GM19099 (cell line): ENCODE measurements around the gene NECAB3.

Source experiments
- POLR2A ChIP-seq: IDR thresholded peaks from 3 replicates; pipeline ENCODE4 v1.6.1; 2011; ENCODE audit warnings: low read depth; ENCODE audit not compliant: insufficient read length; ENCODE audit errors: extremely low read depth

The NECAB3 gene

DNA sequence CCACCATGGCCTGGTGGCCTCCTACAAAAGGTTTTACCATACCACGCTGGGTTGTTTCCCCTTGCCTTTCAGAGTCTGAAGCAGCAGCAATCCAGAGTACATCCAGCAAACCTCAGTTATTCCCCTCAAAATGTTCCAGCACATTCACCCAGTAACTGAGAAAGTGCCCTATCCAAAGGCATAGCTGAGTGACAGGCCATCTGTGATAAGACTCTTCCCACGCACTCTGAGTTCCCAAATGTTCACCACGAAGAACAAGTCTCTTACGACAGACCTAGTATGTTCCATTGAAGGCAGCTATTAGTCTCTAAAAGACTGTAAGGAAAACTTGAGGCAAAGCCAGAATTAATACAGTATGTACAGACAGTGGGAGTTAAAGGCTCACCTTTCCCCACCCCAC, 43.7 kb downstream of the NECAB3 start:
- TF ChIP-seq POLR2A, result no peak

- no peak for TF ChIP-seq POLR2A
Observed at GRCh38 chr20:33629979-33630378, 44.2 kb downstream of the NECAB3 start.

GRCh38 chr20:33629533-33629932, 44.7 kb downstream of the NECAB3 start:
- TF ChIP-seq POLR2A, result no peak

DNA sequence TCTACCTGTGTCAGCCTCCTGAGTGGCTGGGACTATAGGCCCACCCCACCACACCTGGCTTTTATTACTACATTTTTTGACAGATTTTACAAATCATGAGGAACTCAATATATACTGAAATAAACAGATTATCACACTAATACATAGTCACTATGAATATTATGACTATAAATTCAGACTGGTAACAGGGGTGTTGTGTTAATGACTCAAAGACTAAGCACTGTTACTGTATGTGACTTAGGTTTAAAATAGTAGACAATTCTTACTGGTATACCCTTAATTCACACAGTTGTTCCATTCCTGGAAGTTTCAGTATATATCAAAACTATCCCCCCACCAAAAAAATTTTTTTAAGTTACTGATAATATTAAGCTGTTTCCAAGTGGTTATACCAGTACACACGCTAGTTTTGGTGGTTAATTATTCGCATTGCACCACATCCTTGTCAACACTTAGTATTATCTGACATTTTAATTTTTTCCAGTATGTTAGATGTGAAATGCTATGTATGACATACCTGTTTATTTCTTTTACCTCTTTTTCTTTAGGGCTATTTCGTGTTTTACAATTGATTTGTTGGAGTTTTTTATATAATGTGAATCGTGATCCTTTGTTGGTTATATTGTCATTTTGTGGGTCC, 46.5 kb downstream of the NECAB3 start:
- TF ChIP-seq POLR2A, result no peak

GRCh38 chr20:33626190-33626589, 48.0 kb downstream of the NECAB3 start:
- TF ChIP-seq POLR2A, result no peak

GRCh38 chr20:33624399-33624798, 49.8 kb downstream of the NECAB3 start:
- no peak for TF ChIP-seq POLR2A

GRCh38 chr20:33622705-33623365, 51.4 kb downstream of the NECAB3 start:
- TF ChIP-seq POLR2A, result no peak

- TF ChIP-seq POLR2A, result no peak
Observed at GRCh38 chr20:33621717-33622400, 52.4 kb downstream of the NECAB3 start.

DNA sequence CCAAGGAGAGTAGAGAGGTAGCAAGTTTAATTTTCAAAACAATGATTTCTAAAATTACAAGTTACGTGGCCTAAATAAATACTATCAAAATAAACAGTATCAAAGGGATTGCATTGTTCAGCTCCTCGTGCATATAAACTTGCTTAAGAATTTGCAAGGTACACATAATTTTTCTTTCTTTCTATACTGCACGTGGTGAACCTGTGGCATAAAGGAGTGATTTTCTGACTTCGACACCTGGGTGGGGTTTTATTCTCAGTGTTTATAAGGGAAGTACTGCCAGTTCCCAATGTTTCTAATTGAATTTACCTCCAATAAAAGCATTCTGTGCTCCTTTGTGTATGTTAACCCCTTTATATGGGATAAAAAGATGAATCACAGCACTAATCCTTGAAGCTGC, 62.2 kb downstream of the NECAB3 start:
- TF ChIP-seq POLR2A, result no peak

DNA sequence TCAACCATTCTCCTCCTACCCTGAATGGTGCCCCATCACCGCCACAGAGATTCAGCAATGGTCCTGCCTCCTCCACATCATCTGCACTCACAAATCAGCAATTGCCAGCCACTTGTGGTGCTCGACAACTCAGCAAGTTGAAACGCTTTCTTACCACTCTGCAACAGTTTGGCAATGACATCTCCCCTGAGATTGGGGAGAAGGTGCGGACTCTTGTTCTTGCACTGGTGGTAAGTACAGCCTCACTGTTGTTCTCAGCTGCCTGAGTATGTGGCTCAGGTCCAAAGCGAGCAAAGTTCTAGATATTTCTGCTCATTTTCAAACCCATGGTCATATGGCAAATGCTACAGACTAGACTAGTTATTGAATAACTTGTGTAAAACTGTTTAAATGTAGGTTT, 63.1 kb downstream of the NECAB3 start:
- no peak for TF ChIP-seq POLR2A

DNA sequence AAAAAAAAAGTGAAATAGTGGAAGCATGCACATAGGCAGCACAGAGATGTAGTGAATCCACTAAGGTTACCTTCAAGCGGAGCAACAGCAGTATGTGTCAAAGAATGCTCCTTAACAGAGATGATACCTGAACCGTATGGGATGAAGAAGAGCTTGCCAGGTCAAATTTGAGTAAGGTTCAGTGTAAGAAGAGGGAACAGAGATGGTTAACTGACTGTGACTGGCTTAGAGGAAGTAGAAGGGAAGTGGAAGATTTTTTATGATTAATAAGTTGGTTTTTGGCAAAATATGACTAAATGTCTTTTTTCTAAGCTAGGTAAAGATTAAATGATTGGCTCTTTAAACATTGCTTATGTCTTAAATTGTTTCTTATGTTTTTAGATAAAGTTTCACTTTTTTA, 64.7 kb downstream of the NECAB3 start:
- TF ChIP-seq POLR2A, result no peak
